Right atrium auricular region (tissue), 2 donors: ENCODE results near the gene GP2. TPM values are rescaled to one million over a fixed set of nuclear protein-coding genes. Genes with fewer than 3 reads are reported as not detected.

Experiments
- DNase-seq: peaks from one replicate; pipeline ENCODE4 v3.0.0-alpha.2; 2019; ENCODE audit warnings: low spot score
- H3K27ac ChIP-seq, 2 donors: fragments of 200-600 bp; sonication (generic); 1 replicate in 1 of 2; 2 replicates in 1 of 2; pipeline ENCODE4 v1.5.1; 2016 to 2019
- H3K27me3 ChIP-seq, 2 donors: fragments of 200-600 bp; sonication (generic); one replicate each; pipeline versions ENCODE4 v1.5.1 to v1.6.0; 2017 to 2019
- H3K36me3 ChIP-seq: fragments of 200-600 bp; sonication (generic); one replicate; pipeline ENCODE4 v1.5.1; 2016
- H3K4me1 ChIP-seq, 2 donors: fragments of 200-600 bp; sonication (generic); one replicate each; pipeline versions ENCODE4 v1.5.1 to v1.6.0; 2017 to 2019
- H3K4me3 ChIP-seq, 2 donors: fragments of 200-600 bp; sonication (generic); 1 replicate in 1 of 2; 2 replicates in 1 of 2; pipeline ENCODE4 v1.5.1; 2017 to 2019; ENCODE audit warnings: mild to moderate bottlenecking in 1 of 2, moderate library complexity in 1 of 2
- H3K9me3 ChIP-seq, 2 donors: fragments of 200-600 bp; sonication (generic); one replicate each; pipeline ENCODE4 v1.5.1; 2019
- CTCF ChIP-seq, 2 donors: fragments of 200-600 bp; sonication (generic); IDR thresholded peaks; one replicate each; pipeline ENCODE4 v1.5.1; 2019; ENCODE audit warnings: antibody characterized with exemption in 2 of 2
- total RNA-seq, 2 donors: library from RNA; depleted of rRNA; stranded (reverse); fragments of >200 nt; gene quantifications; one replicate each; pipeline ENCODE4 v1.1.0, GENCODE V29; 2016

The GP2 gene
- total RNA-seq, 2 donors from 2014 or later: not detected

- H3K36me3 ChIP-seq: no peaks in the 10 kb centered on the region
- H3K9me3 ChIP-seq: no peaks in the 10 kb centered on the region
- no peaks in the 10 kb centered on the region for H3K4me1 ChIP-seq
- H3K4me3 ChIP-seq: no peak overlapping the region
- DNase-seq: no peak
- TF ChIP-seq CTCF (IDR thresholded peaks at IDR 0.05): no peak
- no peaks in the 10 kb centered on the region for H3K27me3 ChIP-seq
- H3K27ac ChIP-seq: no peak overlapping the region
These were observed 27.9 kb upstream of the GP2 start for GRCh38 chr16:20355114-20355782.

GRCh38 chr16:20353379-20353778 lies 26.1 kb upstream of the GP2 start:
- no peak for TF ChIP-seq CTCF (IDR thresholded peaks at IDR 0.05)
- no peak for DNase-seq
- Histone ChIP-seq H3K9me3 (no peaks in the 10 kb centered on the region), H3K36me3 (no peaks in the 10 kb centered on the region), H3K4me1 (no peaks in the 10 kb centered on the region), H3K27ac (no peak overlapping the region), H3K4me3 (no peak overlapping the region), H3K27me3 (no peaks in the 10 kb centered on the region)

DNA sequence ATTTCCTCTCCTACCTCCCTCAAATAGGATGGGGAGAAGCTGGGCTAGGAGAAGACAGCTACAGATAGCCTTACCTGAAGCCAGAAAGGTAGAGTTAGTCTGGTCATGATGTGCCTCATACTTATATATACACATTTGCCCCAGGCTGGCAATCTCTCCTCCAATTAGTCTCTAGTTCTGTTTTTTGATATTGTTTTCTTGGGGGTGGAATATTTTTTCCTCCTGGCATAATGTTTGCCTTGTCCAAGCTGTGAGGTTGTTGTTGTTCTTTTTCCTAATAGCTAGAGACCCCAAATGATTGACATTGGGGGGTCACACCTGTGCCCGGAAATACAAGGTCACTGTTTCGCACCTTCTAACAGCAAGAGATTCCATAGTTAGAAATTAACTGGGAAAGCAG lies 25.3 kb upstream of the GP2 start, which contains the start of gene UMOD:
Gene UMOD, minus strand, starts transcription at position 101 of the 400 bp plus-strand sequence. CDS start 1,978 bp downstream, outside the sequence.
- Histone ChIP-seq H3K27me3 (no peaks in the 10 kb centered on the region), H3K9me3 (no peaks in the 10 kb centered on the region), H3K4me3 (no peak within 1 kb of the TSS), H3K27ac (no peak within 1 kb of the TSS), H3K36me3 (no peaks in the 10 kb centered on the region), H3K4me1 (no peaks in the 10 kb centered on the region)
- DNase-seq: no peak
- TF ChIP-seq CTCF (IDR thresholded peaks at IDR 0.05): no peak

DNA sequence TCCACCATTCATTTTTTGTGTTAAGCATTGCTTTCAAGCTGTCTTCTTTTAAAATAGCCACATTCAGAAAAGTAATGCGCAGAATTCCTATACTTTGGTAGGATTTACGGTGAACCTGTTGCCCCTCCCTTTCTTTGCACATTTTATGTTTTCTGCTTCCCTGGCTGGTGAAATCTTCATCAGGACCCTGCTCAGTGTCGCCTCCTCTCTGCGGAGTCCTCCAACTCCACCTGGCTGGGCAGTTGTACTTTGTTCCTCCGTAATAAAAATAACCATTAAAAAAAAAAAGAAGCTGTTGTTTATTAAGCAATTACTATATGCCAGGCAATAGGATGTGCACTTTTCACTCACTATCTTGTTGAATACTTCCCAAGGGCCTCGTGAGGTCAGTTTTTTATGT lies 22.3 kb upstream of the GP2 start:
- no peak for TF ChIP-seq CTCF (IDR thresholded peaks at IDR 0.05)
- no peak for DNase-seq
- Histone ChIP-seq H3K9me3 (no peaks in the 10 kb centered on the region), H3K36me3 (no peaks in the 10 kb centered on the region), H3K27ac (no peak overlapping the region), H3K4me1 (no peaks in the 10 kb centered on the region), H3K4me3 (no peak overlapping the region), H3K27me3 (no peaks in the 10 kb centered on the region)

GRCh38 chr16:20348365-20349185 lies 21.3 kb upstream of the GP2 start:
- Histone ChIP-seq H3K36me3 (no peaks in the 10 kb centered on the region), H3K27me3 (no peaks in the 10 kb centered on the region), H3K4me3 (no peak overlapping the region), H3K4me1 (no peaks in the 10 kb centered on the region), H3K27ac (no peak overlapping the region), H3K9me3 (no peaks in the 10 kb centered on the region)
- no peak for TF ChIP-seq CTCF (IDR thresholded peaks at IDR 0.05)
- no peak for DNase-seq
